C4-2B (cell line): Measurements from ENCODE around the gene KCNQ1.

Experiments used
- H3K27ac ChIP-seq: fragments of 450-650 bp; 2 replicates; pipeline ENCODE4 v1.5.1; 2017
- CTCF ChIP-seq: fragments of 450-650 bp; conservative IDR thresholded peaks from 2 replicates; pipeline ENCODE4 v1.5.1; 2017; ENCODE audit warnings: mild to moderate bottlenecking
- ZFX ChIP-seq: fragments of 450-650 bp; IDR thresholded peaks from 2 replicates; pipeline ENCODE4 v1.6.1; 2017

Gene KCNQ1

DNA sequence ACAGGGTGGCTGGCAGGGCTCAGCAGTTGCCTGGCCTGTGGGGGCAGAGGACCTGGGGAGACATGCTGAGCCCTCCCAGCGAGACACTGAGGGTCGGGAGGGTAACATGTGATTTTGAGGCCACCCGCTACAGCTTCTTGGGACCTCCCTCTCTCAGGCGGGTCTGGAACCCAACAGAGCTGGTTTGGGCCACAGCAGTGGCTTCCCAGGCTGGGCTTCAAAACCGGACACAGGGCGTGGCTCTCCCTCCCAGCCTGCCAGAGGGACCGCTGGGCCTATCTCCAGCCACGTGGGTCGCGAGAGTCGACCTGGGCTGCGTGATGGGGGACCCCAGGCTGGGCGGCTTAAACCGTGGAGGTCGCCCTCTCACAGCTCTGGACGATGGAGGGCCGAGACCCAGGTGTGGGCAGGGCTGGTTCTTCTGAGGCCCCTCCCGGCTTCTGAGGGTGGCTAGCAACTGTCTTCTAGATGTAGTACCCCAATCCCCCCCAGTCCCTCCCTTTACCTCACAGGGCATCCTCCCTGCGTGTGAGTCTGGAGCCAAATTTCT lies 91.7 kb downstream of the KCNQ1 start:
- H3K27ac ChIP-seq = no peak overlapping the region
- no peak for TF ChIP-seq ZFX
- no peak for TF ChIP-seq CTCF

DNA sequence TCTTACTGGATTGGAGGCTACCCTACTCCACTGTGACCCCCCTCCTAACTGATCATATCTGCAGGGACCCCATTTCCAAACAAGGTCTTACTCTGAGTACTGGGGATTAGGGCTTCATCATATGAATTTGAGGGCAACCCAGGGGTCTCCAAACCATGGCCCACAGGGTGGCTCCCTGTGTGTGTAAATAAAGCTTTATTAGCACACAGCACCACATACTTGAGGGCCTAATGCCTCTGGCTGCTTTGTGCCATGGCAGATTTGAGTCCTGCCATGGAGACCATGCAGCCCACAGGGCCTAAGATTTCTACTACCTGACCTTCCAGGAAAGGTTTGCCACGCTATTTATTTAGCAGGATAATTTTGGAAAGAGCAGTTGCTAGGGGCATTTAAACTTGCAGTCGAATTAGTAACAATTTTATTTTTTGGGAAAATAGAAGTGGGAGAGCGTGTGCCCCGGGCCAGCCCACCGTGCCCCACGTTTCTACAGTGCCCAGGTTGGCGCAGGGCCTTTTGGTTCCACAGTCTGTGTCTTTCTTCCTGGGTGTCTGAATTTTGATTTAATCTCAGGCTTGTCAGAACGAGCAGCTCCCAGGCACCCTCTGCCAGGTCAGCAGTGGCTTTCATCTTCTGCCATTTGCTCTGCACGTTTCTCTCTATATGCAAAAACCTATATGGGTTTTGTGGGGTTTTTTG lies 92.3 kb downstream of the KCNQ1 start:
- no peak for TF ChIP-seq CTCF
- TF ChIP-seq ZFX = no peak

DNA sequence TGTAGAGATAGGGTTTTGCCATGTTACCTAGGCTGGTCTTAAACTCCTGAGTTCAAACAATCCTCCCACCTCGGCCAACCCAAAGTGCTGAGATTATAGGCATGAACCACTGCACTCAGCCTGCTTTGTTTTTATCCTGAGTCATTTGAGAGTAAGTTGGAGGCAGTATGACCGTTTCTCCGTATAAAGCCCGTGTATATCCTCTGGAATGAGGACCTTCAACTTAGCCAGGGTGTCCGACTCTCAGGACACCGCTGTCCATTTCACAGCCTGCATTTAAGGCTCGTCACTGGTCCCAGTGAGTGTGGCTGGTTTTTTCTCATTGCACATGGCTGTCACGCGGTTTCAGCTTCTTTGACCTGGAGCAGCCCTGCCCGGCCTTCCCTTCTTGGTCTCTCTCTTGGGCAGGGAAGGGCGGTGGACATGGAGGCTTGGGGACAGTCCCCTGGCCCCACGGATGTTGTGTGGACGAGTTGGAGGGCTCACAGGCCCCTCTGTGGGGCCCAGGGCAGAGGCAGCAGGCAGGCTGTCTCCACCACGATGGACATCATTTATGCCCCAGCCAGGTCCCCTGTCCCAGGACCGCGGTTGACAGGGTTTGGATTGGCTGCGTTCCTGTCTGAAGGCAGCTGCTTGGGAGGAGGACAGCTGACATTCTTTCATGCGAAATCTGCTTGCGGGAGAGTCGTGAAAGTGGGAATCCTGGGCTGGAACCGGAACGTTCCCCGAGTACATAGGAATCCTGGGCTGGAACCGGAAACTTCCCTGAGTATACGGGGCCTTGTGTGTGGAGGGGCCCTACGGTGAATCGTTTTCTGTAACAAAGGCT lies 93.3 kb downstream of the KCNQ1 start:
- TF ChIP-seq ZFX (no peak), CTCF (no peak)
- H3K27ac ChIP-seq = no peak overlapping the region

More for the DNA sequence above, 92.3 kb downstream of the KCNQ1 start:
- no peak overlapping the region for H3K27ac ChIP-seq

- H3K27ac ChIP-seq = no peak overlapping the region
- TF ChIP-seq CTCF = no peak
- no peak for TF ChIP-seq ZFX
Measured at GRCh38 chr11:2538951-2539350, 94.1 kb downstream of the KCNQ1 start.

DNA sequence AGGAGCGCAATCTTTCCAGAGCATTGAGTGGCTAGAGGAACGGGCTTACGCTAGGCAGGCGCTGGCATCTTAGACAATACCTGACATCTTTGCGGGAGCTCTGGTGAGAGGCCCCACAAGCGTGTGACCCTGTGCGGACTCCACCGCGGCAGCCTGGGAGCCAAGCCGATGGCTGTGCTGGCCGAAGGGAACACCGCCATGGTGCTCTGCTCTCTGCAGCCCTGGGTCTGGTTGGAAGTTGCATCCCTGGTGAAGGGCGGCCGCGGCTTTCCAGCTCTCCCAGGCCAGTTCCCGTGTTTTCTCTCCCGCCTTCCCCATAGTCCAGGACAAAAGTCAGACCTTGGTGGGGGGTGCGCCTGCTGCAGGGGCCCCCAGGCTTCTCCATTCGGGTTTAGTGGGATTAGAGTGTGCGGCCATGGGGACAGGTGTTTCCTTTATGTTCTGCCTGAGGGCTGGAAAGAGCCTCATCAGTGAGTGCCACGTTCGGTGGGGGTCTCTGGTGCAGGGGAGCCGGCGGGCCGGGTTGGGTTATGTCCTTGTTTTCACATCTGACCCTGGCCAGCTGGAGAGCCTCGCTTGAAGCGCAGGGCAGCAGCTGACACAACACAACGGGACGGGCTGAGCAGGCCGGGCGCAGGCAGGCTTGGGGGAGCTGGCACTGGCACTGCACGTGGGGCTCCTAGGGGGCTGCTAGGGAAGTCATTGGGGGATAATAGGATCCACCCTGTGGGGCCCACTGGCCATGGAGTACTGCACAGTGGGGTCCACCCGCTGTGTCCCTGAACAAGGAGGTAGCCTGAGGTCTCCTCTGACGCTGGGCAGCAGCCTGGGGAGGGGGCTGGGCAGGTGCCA lies 94.8 kb downstream of the KCNQ1 start:
- no peak for TF ChIP-seq CTCF
- TF ChIP-seq ZFX = no peak
- no peak overlapping the region for H3K27ac ChIP-seq

DNA sequence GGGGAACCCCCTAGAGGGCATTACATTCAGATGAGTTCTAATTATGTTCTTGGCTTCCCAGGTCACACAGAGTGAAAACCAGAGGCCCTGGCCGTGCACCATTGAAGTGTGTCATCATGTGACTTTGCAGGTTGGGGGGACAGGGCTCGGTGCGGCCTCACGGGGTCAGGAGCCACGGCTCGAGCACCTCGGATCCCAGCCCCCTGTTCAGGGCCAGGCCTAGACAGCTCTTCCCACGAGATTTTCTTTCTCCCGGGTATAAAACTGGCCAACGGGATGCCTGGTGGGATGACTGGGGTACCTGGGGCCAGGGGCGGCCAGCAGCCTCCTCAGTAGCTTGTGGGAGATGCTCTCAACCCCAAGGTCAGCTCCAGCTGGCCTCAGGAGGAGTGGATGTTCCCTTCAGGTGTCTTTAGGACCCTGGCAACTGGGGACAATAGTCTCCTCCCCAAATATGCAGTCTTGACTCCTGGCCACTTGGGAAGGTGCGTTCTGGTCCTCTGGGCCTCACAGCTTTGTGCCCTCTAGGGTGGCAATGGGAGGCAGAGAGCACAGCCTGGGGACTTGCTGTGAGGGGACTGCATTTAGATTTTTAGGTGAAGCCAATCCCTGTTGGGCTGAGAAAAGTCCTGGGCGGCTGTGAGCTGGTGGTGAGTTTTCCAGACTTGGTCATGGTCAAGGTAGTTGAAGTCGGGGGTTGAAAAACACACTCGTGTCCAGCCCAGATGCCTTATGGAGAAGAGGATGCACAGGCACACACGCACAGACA lies 95.6 kb downstream of the KCNQ1 start:
- TF ChIP-seq CTCF (no peak), ZFX (no peak)
- no peak overlapping the region for H3K27ac ChIP-seq
